HEK293 (cell line): ENCODE results near the gene DAW1.

ENCODE experiments used
- CTCF ChIA-PET: fragments of 350-600 bp; formaldehyde crosslinking; extraction: SDS; loops from one replicate; lab custom pipeline; 2021; ENCODE audit warnings: antibody characterized with exemption; lab: Yijun Ruan, JAX
- POLR2A ChIA-PET: fragments of 300-600 bp; formaldehyde crosslinking; extraction: SDS; loops from one replicate; lab custom pipeline; 2020; ENCODE audit warnings: antibody characterized with exemption, inconsistent platforms; lab: Yijun Ruan, JAX
- H3K27ac ChIP-seq: fragments of 200-500 bp; sonication (Bioruptor generic); 2 replicates; pipeline ENCODE4 v1.5.1; 2014; ENCODE audit warnings: low read depth, low read length, control low read depth, inconsistent platforms; ENCODE audit errors: extremely low read depth
- H3K36me3 ChIP-seq, 2 experiments: fragments of 200-500 bp in 1 of 2; sonication (Bioruptor generic) in 1 of 2; 1 replicate in 1 of 2; 2 replicates in 1 of 2; pipeline ENCODE4 v1.5.1; 2014 to 2017; ENCODE audit warnings: inconsistent platforms in 2 of 2, low read length in 2 of 2; ENCODE audit not compliant: control insufficient read depth in 2 of 2, insufficient read depth in 1 of 2
- H3K4me1 ChIP-seq: fragments of 200-500 bp; sonication (Bioruptor generic); 2 replicates; pipeline ENCODE4 v1.5.1; 2014; ENCODE audit warnings: mild to moderate bottlenecking, low read length, inconsistent platforms; ENCODE audit not compliant: control insufficient read depth, insufficient read depth
- H3K4me3 ChIP-seq: 2 replicates; pipeline ENCODE4 v1.5.1; 2011; ENCODE audit warnings: low read depth, mild to moderate bottlenecking, control low read depth, low read length, moderate library complexity
- H3K9me3 ChIP-seq: fragments of 200-500 bp; sonication (Bioruptor generic); 2 replicates; pipeline ENCODE4 v1.5.1; 2014; ENCODE audit warnings: low read depth, low read length, inconsistent platforms; ENCODE audit not compliant: control insufficient read depth, insufficient read depth
- GLI2 ChIP-seq: fragments of 450-650 bp; formaldehyde crosslinking; IDR thresholded peaks from 2 replicates; pipeline ENCODE4; 2017; ENCODE audit warnings: missing biosample characterization, missing genetic modification characterization, low read depth, borderline replicate concordance
- PRDM1 ChIP-seq: fragments of 450-650 bp; formaldehyde crosslinking; IDR thresholded peaks from 2 replicates; pipeline ENCODE4; 2016; ENCODE audit warnings: missing biosample characterization, missing genetic modification characterization
- SCRT1 ChIP-seq: fragments of 450-650 bp; formaldehyde crosslinking; IDR thresholded peaks from 2 replicates; pipeline ENCODE4 v1.5.1; 2016; ENCODE audit warnings: missing biosample characterization, missing genetic modification characterization, borderline replicate concordance
- TRIM28 ChIP-seq: IDR thresholded peaks from 2 replicates; pipeline ENCODE4 v1.6.1; 2011; ENCODE audit warnings: low read length, control low read depth, borderline replicate concordance
- ZBTB1 ChIP-seq: fragments of 450-650 bp; formaldehyde crosslinking; IDR thresholded peaks from 2 replicates; pipeline ENCODE4 v1.5.1; 2016; ENCODE audit warnings: missing biosample characterization, missing genetic modification characterization
- ZBTB8A ChIP-seq: fragments of 450-650 bp; formaldehyde crosslinking; IDR thresholded peaks from 2 replicates; pipeline ENCODE4 v1.5.1; 2016; ENCODE audit warnings: missing biosample characterization, missing genetic modification characterization
- ZNF140 ChIP-seq: fragments of 450-650 bp; formaldehyde crosslinking; IDR thresholded peaks from 2 replicates; pipeline ENCODE4 v1.5.1; 2016; ENCODE audit warnings: missing biosample characterization, missing genetic modification characterization
- ZNF202 ChIP-seq: fragments of 450-650 bp; formaldehyde crosslinking; IDR thresholded peaks from 2 replicates; pipeline ENCODE4 v1.5.1; 2016; ENCODE audit warnings: missing biosample characterization, missing genetic modification characterization, borderline replicate concordance
- ZNF292 ChIP-seq: fragments of 450-650 bp; formaldehyde crosslinking; IDR thresholded peaks from 2 replicates; pipeline ENCODE4 v1.5.1; 2016; ENCODE audit warnings: low read depth, missing biosample characterization, missing genetic modification characterization, borderline replicate concordance
- ZNF394 ChIP-seq: fragments of 450-650 bp; formaldehyde crosslinking; IDR thresholded peaks from 2 replicates; pipeline ENCODE4 v1.5.1; 2016; ENCODE audit warnings: missing biosample characterization, missing genetic modification characterization, mild to moderate bottlenecking, moderate library complexity, borderline replicate concordance
- ZNF426 ChIP-seq: fragments of 450-650 bp; formaldehyde crosslinking; IDR thresholded peaks from 2 replicates; pipeline ENCODE4 v1.5.1; 2017; ENCODE audit warnings: missing biosample characterization, missing genetic modification characterization, mild to moderate bottlenecking, inconsistent platforms, moderate library complexity
- ZNF555 ChIP-seq: fragments of 450-650 bp; formaldehyde crosslinking; conservative IDR thresholded peaks from 2 replicates; pipeline ENCODE4 v1.5.1; 2017; ENCODE audit warnings: missing biosample characterization, mild to moderate bottlenecking, missing genetic modification characterization, inconsistent platforms
- ZNF623 ChIP-seq: fragments of 450-650 bp; formaldehyde crosslinking; IDR thresholded peaks from 2 replicates; pipeline ENCODE4 v1.5.1; 2016; ENCODE audit warnings: missing biosample characterization, missing genetic modification characterization
- ZNF629 ChIP-seq: fragments of 450-650 bp; formaldehyde crosslinking; IDR thresholded peaks from 2 replicates; pipeline ENCODE4 v1.5.1; 2017; ENCODE audit warnings: missing biosample characterization, missing genetic modification characterization
- ZXDB ChIP-seq: fragments of 450-650 bp; formaldehyde crosslinking; IDR thresholded peaks from 2 replicates; pipeline ENCODE4 v1.5.1; 2016; ENCODE audit warnings: missing biosample characterization, missing genetic modification characterization
- TF ChIP-seq, protein P1 (sequence below): fragments of 450-650 bp; formaldehyde crosslinking; conservative IDR thresholded peaks from 2 replicates; pipeline ENCODE4 v1.5.1; 2016; ENCODE audit warnings: low read depth, missing biosample characterization, missing genetic modification characterization
- TF ChIP-seq, protein P2 (sequence below): sonication (generic); formaldehyde crosslinking; IDR thresholded peaks from 2 replicates; pipeline ENCODE4 v1.8.1; 2022; ENCODE audit warnings: mild to moderate bottlenecking, moderate library complexity, missing genetic modification reagents
- TF ChIP-seq, protein P3 (sequence below): fragments of 450-650 bp; formaldehyde crosslinking; conservative IDR thresholded peaks from 2 replicates; pipeline ENCODE4 v1.5.1; 2016; ENCODE audit warnings: low read depth, missing biosample characterization, missing genetic modification characterization

The DAW1 gene

DNA sequence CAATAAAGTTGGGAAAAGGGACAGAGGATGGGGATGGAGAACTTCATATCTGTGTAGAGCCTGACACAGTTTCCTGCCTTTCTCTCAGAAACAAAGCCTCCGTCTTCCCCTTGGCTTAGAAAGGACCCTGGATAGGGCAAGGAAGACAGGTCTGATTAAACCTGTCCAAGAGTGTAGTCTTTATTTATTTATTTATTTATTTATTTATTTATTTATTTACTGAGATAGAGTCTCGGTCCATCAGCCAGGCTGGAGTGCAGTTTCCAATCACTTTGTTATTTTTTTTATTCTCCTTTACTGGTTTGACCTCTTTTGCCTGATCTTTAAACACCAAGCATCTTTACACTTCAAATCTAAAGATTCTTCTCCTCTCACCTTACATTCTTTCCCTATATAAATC lies 47.5 kb upstream of the DAW1 start:
- Histone ChIP-seq H3K27ac (no peak overlapping the region), H3K36me3 (no peaks in the 10 kb centered on the region), H3K4me1 (no peaks in the 10 kb centered on the region), H3K4me3 (no peak overlapping the region), H3K9me3 (no peaks in the 10 kb centered on the region)
- TF ChIP-seq, protein P1, sequence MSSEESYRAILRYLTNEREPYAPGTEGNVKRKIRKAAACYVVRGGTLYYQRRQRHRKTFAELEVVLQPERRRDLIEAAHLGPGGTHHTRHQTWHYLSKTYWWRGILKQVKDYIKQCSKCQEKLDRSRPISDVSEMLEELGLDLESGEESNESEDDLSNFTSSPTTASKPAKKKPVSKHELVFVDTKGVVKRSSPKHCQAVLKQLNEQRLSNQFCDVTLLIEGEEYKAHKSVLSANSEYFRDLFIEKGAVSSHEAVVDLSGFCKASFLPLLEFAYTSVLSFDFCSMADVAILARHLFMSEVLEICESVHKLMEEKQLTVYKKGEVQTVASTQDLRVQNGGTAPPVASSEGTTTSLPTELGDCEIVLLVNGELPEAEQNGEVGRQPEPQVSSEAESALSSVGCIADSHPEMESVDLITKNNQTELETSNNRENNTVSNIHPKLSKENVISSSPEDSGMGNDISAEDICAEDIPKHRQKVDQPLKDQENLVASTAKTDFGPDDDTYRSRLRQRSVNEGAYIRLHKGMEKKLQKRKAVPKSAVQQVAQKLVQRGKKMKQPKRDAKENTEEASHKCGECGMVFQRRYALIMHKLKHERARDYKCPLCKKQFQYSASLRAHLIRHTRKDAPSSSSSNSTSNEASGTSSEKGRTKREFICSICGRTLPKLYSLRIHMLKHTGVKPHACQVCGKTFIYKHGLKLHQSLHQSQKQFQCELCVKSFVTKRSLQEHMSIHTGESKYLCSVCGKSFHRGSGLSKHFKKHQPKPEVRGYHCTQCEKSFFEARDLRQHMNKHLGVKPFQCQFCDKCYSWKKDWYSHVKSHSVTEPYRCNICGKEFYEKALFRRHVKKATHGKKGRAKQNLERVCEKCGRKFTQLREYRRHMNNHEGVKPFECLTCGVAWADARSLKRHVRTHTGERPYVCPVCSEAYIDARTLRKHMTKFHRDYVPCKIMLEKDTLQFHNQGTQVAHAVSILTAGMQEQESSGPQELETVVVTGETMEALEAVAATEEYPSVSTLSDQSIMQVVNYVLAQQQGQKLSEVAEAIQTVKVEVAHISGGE (tag by site-specific recombination), result peak; percentile 59
- TF ChIP-seq SCRT1, result no peak
- 0 out of 2 replicates have a peak, but pooled peaks have one; percentile 32 for TF ChIP-seq ZBTB1 (tag by site-specific recombination)
- peak; percentile 64 for TF ChIP-seq ZNF426 (tag by site-specific recombination)
- peak; percentile 59 for TF ChIP-seq ZNF623 (tag by site-specific recombination)
- TF ChIP-seq, protein P2, sequence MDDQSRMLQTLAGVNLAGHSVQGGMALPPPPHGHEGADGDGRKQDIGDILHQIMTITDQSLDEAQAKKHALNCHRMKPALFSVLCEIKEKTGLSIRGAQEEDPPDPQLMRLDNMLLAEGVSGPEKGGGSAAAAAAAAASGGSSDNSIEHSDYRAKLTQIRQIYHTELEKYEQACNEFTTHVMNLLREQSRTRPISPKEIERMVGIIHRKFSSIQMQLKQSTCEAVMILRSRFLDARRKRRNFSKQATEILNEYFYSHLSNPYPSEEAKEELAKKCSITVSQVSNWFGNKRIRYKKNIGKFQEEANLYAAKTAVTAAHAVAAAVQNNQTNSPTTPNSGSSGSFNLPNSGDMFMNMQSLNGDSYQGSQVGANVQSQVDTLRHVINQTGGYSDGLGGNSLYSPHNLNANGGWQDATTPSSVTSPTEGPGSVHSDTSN, result no peak
- 0 out of 2 replicates have a peak, but pooled peaks have one; percentile 20 for TF ChIP-seq ZNF292 (tag by site-specific recombination)
- no peak for TF ChIP-seq PRDM1 (tag by site-specific recombination)
- no peak for TF ChIP-seq TRIM28
- 0 out of 2 replicates have a peak, but pooled peaks have one; percentile 18 for TF ChIP-seq ZXDB (tag by site-specific recombination)
- TF ChIP-seq ZNF202 (tag by site-specific recombination), result 0 out of 2 replicates have a peak, but pooled peaks have one; percentile 18
- TF ChIP-seq ZNF555 (tag by site-specific recombination), result peak; percentile 60
- peak; percentile 79 for TF ChIP-seq ZNF140 (tag by site-specific recombination)
- TF ChIP-seq, protein P3, sequence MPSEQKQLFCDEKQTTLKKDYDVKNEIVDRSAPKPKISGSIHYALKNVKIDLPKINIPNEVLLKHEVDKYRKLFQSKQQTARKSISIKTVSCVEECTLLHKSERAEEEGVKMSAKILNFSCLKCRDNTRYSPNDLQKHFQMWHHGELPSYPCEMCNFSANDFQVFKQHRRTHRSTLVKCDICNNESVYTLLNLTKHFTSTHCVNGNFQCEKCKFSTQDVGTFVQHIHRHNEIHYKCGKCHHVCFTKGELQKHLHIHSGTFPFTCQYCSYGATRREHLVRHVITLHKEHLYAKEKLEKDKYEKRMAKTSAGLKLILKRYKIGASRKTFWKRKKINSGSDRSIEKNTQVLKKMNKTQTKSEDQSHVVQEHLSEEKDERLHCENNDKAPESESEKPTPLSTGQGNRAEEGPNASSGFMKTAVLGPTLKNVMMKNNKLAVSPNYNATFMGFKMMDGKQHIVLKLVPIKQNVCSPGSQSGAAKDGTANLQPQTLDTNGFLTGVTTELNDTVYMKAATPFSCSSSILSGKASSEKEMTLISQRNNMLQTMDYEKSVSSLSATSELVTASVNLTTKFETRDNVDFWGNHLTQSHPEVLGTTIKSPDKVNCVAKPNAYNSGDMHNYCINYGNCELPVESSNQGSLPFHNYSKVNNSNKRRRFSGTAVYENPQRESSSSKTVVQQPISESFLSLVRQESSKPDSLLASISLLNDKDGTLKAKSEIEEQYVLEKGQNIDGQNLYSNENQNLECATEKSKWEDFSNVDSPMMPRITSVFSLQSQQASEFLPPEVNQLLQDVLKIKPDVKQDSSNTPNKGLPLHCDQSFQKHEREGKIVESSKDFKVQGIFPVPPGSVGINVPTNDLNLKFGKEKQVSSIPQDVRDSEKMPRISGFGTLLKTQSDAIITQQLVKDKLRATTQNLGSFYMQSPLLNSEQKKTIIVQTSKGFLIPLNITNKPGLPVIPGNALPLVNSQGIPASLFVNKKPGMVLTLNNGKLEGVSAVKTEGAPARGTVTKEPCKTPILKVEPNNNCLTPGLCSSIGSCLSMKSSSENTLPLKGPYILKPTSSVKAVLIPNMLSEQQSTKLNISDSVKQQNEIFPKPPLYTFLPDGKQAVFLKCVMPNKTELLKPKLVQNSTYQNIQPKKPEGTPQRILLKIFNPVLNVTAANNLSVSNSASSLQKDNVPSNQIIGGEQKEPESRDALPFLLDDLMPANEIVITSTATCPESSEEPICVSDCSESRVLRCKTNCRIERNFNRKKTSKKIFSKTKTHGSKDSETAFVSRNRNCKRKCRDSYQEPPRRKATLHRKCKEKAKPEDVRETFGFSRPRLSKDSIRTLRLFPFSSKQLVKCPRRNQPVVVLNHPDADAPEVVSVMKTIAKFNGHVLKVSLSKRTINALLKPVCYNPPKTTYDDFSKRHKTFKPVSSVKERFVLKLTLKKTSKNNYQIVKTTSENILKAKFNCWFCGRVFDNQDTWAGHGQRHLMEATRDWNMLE (tag by site-specific recombination), result peak; percentile 86
- TF ChIP-seq GLI2 (tag by site-specific recombination), result peak; percentile 21; the same call in 1 of the 2 replicates
- TF ChIP-seq ZNF394, result peak; percentile 82; the same call in 1 of the 2 replicates
- 0 out of 2 replicates have a peak, but pooled peaks have one; percentile 44 for TF ChIP-seq ZBTB8A (tag by site-specific recombination)
- peak; percentile 26; the same call in 1 of the 2 replicates for TF ChIP-seq ZNF629 (tag by site-specific recombination)
- ChIA-PET CTCF (interaction anchor here (0.7 to 1.0 kb wide), 2 partner anchors 38 to 40 kb away, joined by 4 to 5 read pairs; no protein-coding TSS in a partner anchor), POLR2A (no interaction called here)
